GM18861 (cell line): Measurements from ENCODE around the gene SPRR1B.
"Not testable (repeated sequence)": the region's sequence is repeated elsewhere in the genome, so short reads cannot be mapped to it uniquely, and the experiment has no call there.

Experiments
- ATAC-seq: cut with Tn5 transposase; IDR thresholded peaks from one replicate; pipeline ENCODE4 v1.9.1; 2021; ENCODE audit not compliant: unreplicated experiment

Gene SPRR1B, protein sequence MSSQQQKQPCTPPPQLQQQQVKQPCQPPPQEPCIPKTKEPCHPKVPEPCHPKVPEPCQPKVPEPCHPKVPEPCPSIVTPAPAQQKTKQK

DNA sequence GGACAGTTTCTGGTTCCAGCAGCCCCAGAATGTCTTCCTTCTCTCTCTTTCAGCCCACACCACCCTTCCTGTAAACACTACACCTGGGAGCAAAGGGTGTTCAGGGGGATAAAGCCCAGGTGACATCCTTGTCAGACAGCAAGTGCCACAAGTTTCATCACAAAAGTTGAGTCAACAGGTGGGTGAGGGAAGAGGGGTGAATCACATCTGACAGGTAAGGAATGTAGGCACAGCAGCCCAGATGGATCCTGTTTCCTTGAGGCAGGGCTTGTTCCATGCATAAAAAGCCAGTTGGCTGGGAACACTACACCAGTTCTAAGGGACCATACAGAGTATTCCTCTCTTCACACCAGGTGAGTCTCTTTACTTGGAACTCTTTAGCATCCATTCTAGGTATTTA, at the start of gene SPRR1B:
TSS of gene SPRR1B (plus strand) at position 309 of the 400 bp plus-strand sequence. CDS start 1,143 bp downstream, outside the sequence.
- ATAC-seq = no peak

DNA sequence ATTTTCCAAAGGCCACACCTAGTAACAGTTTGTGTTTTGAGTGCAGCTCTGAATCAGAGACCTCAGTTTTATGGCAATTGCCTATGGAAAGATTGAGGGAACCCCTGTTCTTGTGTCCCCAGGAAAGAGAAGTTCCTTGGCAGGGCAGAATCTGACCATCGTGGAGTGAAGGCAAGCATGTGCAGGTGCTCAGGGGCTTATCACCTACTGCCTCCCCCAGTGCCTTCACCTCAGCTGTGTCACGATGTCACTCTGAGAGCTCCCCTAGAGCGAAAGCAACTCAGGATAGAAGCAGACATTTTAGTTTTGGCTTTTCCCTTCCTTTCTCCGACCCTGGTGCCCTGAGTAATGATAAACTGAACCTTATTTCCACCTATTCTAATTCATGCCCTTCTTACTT, 48.9 kb upstream of the SPRR1B start:
- ATAC-seq = no peak

DNA sequence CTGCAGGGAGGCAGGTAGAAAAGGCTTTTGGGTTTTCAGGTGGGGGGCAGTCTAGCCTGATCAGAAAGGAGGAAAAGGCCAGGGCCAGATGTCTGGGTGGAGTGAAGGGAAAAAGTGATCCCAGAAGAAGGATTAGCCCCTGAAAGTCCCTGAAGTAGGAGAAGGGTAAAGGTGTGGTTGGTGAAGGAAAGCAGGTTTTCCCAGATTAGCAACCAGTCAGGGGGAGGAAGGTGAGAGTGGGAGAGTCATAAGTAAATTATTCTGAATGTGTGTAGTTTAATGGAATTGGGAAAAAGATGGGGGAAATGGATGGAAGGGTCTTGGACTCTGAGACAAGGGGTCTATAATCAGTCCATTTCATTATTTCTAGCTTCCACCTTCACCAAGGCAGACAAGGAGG, 47.8 kb upstream of the SPRR1B start:
- no peak for ATAC-seq

DNA sequence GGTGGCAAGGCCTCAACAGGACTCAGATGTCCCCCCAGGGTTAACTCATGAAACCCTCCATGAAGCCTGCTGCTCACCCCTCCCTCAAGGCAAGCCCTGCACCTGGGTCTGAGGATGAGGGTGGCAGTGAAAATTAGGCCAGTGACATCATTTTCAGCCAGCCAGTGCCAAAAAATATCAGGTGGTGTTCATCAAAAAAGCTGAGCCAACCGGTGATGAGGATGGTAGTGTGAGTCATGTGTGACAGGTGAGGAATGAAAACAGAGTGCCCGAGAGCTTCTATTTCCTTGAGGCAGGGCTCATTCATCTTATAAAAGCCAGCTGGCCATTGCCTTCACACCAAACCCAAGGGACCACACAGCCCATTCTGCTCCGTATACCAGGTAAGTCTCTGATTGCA, 47.3 kb upstream of the SPRR1B start, which contains the start of gene SPRR1A:
TSS of gene SPRR1A (plus strand) at position 339 of the 400 bp plus-strand sequence. CDS start 1,150 bp downstream, outside the sequence.
- ATAC-seq = no peak

DNA sequence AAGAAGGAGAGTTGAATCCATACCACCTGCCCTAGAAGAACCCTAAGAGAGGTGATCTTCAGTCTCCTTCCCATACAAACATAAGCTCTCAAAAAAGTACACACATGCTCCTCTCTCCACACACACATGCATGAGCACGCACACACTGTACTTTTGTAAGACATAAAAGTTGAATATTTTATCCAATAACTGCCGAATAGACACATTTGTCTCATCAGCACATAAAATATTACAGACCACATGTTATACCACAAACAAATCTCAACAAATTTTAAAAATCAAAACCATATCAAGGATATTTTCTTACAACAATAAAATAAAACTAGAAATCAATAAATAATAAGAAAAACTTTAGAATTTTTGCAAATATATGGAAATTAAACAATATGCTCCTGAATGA, 44.4 kb upstream of the SPRR1B start:
- ATAC-seq = no peak

DNA sequence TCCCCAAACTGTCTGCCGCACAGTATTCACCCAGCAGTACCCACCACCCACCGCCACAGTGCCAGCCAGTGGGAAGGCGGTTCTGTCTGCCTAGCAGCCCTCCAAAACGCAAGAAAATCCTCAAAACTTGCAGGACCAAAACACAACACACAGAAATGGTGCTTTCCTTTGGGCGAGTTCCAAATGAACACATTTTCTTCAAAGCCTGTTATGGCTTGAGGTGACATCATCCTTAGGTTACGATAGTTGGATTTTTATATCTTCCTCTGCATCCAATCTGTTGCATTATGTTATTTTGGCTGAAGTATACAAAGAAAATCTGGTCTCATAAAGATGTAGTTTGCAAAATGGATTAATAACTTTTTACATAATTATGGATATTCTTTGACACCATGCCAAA, 37.8 kb upstream of the SPRR1B start:
- ATAC-seq = no peak

DNA sequence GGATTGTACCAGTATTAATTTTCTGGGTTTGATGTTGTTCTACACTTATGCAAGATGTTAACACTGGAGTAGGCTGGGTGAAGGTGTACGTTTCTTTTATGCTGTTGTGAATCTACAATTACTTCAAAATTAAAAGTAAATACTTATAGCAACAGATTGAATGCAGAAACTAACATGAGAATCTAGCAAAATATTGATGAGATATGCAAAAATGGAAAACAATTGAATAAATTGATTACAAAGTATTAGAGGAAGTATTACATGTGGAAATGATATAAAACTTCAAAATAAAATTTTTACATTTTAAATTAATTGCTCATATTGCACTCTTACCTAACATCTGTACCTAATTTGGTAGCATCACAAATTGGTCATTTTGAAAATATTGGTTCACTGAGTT, 35.2 kb upstream of the SPRR1B start:
- no peak for ATAC-seq

DNA sequence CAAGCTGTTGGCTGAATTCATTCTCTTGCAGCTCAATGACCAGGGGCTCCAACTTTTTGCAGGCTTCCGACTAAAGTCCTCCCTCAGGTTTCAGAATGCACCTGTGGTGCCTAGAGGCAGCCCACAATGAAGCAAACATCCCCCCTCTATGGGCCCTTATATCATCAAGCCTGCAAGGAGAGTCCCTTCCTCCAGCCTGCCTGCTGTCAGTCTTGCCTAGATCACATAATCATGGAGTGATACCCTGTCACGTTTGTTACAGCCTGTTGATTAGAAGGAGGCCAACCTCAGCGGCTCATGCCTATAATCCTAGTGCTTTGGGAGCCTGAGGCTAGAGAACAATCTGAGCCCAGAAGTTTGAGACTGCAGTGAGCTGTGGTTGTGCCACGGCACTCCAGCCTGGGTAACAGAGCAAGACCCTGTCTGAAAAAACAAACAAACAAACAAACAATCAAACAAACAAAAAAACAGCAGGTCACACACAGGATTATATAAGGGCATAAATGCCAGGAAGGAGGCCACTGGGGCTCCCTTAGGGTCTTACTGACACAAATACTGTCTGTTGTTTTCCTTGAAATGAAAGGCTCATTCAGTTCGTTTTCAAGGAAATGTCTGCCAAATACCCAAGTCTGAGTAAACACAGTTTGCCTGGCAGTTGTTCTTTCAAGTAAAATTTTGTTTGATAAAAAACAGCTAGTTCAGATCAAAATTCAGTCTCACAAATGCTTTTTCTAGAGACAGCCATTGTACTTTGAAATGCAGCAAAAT, 34.2 kb upstream of the SPRR1B start:
- no peak for ATAC-seq

DNA sequence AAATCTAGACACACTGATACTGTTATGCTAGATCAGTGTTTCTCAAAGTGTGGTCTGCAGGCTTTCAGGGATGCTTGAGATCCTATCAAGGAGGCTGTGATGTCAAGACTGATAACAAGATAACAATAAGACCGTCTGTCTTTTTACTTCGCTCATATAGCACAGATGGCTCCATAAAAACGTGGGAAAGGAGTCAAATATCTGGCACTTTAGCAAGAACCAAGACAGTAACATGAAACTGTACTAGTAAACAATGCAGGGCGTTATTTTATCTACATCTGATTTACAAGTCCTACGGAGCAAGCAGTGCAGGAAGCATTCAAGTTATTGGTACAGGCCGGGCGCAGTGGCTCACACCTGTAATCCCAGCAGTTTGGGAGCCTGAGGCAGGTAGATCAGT, 33.1 kb upstream of the SPRR1B start:
- ATAC-seq = no peak

DNA sequence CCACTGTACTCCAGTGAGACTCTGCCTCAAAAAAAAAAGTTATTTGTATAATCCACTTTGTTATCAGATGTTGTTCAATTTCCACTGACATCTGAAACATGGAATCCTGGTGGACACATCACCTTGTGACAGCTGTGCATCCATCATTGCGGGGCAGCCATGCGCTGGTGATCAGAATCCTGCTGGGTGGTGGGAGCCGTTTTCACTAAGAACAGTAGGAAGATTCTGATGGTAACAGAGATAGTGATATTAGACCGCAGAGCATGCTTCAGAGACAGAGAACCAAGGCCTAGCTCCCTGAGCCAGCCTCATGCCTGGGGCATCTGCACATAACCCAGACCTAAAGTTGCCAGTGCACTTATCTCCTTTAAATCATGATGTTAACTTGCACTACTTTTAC, 32.5 kb upstream of the SPRR1B start:
- ATAC-seq = no peak

DNA sequence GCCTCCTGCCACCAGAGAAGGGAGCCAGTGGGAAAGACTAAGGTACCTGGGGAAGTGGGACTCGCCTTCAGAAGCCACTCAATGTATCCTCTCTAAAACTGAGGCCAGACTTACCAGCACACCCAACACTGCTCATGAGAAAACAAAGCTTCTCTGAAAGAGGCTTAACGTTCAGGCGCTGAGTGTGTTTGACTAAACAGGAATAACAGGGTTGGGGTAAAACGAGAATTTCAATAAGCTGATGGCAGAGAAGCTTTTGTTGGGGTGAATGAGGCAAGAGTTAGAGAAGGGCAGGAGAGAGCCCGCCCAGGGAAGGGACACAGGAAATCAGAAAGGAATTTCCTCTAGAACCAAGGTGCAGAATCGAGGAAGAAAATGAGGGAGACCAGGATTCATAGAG, 31.2 kb upstream of the SPRR1B start:
- ATAC-seq = no peak

DNA sequence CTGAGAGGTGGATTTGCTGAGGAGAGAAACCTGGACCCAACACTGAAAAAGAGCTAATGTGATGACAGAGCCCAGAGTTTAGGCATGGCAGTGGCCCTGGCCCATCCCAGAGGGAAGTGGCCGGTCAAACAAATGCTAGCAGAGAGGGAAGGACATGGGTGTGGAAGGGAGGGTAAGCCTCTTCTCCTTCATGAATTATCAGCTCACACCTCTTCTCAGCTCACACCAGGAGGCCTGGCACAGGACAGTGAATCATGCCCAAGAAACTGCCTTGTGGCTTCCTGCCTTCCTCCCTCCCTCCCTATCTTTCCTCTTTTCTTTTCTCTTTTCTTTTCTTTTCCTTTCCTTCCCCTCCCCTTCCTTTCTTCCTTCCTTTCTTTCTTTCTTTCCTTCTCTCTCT, 30.7 kb upstream of the SPRR1B start:
- no peak for ATAC-seq

DNA sequence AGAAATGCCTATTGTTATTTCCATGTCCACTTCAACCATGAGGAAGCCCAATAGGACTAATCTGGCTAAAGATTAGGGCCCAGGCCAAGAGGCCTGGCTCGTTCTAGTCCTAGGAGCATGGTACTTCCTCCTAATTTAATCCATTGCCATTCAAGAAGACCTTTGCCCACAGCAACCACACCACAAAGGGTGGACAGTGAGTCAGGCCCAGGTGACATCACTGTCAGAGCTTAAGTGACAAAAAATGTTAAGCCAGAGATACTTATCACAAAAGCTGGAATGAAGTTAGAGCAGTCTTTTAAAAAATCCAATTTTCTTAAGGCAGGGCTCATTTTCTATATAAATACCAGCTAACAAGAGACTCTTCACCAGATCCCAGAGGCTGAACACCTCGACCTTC, 29.6 kb upstream of the SPRR1B start, which contains the start of gene SPRR3:
TSS of gene SPRR3 (plus strand) at position 368 of the 400 bp plus-strand sequence. CDS start 1,272 bp downstream, outside the sequence.
- ATAC-seq = no peak

DNA sequence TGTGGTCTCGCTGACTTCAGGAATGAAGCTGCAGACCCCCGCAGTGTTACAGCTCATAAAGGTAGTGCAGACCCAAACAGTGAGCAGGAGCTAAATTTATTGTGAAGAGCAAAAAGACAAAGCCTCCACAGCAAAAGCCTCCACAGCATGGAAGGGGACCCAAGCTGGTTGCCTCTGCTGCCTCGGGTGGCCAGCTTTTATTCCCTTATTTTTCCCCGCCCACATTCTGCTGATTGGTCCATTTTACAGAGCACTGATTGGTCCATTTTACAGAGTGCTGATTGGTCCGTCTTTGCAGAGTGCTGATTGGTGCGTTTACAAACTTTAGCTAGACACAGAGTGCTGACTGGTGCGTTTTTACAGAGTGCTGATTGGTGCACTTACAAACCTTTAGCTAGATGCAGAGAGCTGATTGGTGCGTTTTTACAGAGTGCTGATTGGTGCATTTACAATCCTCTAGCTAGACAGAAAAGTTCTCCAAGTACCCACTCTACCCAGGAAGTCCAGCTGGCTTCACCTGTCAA, 19.7 kb upstream of the SPRR1B start:
- ATAC-seq = not testable (repeated sequence)

DNA sequence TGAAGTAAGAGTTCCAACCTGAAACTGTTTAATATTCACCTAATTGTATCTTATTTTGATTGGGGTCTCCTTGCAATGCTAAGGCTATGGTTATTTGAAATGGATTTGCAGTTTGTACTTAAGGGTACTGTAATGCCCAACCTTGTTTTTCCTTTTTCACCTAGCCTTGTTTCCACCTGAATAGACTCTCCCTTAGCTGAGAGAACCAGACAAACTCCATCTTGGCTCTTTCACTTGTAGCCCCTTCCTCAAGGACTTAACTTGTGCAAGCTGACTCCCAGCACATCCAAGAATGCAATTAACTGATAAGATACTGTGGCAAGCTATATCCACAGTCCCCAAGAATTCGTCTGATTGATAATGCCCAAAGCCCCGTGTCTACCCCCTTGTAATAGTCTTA, 9.2 kb upstream of the SPRR1B start:
- not testable (repeated sequence) for ATAC-seq

DNA sequence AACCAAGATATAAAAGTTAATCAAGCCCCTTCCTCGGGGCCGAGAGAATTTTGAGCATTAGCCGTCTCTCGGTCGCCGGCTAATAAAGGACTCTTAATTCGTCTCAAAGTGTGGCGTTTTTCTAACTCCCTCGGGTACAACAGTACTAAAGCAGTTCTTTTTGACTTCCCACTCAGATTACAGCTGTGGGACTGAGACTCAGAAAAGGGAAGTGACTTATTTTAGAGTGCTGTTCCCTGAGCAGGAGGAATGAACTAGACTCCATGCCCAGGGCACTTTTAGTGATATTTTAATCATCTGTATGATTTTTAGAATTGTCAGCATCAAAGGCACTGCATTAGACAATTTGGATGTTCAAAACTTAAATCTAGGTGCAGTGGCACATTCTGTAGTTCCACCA, 8.7 kb upstream of the SPRR1B start:
- ATAC-seq = not testable (repeated sequence)

DNA sequence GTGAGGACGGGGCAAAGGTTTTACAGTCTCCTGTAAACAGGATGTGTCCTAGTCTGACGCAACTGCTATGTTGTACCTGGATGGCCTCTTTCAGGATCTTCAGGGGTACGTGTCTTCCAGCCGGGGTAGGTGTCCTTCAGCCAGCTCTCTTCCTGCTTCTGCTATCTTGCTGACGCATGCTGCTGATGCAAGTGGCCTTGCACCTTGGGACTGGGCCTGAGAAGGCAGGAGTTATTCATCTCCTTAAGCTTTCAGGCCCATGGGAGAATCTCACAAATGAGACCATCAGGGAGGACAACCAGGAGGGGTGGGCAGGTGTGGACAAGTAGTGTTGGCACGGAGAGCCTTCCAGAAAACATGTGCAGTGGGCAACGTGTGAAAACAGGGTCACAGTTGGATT, 7.9 kb upstream of the SPRR1B start:
- ATAC-seq = no peak

DNA sequence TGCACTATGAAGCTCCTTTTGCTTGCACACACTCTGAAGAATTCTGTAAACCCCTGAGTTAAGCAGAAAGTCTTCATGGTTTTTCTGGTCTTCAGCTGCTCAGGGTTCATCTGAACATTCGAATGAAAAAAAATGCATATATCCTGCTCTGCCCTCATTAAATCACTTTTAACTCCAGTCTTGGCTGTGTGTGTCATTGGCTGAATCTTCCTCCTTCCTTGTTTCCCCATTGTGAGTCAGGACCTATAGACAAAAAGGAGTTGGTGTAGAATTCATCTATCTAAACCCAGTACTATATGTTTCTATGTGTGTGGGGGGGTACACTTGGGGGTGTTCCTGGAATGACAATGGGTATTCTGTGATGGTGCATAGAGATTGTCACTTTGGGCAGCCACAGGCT, 6.6 kb upstream of the SPRR1B start:
- no peak for ATAC-seq

DNA sequence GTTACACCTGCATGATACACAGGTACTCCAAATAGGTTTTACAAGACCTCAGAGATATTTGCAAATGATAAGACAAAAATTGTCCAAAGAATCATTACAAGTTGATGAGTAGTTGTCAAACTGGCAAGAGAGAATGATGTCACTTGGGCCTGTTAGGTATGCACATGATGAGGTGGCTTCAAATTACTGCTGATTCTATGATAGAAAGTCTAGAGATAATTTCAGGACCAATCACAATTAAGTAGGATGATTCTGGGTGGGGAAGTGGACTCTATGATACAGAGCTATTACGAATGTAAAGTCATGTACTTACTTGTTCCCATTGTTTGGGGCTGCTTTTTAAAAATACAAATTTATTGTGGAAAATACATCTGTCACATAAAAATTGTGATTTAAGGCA, 5.2 kb upstream of the SPRR1B start:
- ATAC-seq = no peak

DNA sequence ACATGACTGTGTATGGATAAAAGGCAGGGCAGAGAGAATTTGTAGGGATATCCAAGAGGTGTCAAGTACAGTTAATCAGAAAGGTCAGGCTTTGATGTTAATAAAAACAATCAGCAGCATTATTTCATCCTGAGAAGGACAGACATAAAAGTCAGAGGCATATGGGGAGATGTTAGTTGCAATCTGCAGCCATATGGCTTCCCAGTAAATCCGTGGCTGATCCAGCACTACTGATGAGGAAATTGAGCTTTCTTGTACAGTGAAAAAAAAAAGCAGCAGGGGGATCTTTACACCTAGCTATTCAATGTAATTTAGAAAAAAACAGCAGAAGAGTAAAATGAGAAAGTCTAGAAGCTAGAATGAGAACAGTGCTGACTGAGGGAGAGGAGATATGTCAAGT, 2.2 kb upstream of the SPRR1B start:
- ATAC-seq = no peak

DNA sequence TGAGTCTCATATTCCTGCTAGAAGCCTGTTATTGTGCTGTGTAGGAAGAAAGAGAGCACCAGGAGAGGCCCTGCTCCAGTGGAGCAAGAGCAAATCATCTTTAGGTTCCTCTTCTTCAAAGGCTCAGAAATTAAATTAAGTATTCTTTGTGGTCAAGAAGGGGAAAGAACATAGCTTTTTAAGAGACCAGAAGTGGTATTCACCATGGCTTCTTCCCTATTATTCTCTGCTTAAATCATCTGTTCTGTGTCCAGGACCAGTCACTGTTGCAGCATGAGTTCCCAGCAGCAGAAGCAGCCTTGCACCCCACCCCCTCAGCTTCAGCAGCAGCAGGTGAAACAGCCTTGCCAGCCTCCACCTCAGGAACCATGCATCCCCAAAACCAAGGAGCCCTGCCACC, 1.1 kb downstream of the SPRR1B start:
- ATAC-seq = no peak

DNA sequence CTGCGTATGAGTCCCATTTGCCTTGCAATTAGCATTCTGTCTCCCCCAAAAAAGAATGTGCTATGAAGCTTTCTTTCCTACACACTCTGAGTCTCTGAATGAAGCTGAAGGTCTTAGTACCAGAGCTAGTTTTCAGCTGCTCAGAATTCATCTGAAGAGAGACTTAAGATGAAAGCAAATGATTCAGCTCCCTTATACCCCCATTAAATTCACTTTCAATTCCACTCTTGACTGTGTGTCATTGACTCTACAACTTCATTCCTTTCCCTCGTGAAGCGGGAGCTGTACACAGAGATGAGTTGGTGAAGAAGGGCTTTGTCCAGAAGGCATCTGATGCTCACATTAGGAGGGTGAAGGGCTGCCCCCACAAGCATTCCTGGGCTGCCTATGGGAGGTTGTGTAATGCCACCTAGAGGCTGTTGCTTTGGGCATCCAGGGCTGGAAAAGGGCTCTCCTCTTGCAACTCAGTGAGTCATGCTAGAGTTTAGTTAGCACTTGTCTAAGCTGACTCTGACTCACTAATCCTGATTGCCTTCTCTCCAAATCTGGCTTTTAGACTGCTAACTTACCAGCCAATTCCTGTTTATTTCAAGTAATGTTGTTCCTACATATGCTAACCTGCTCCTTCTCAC, 1.8 kb downstream of the SPRR1B start:
- ATAC-seq = no peak
